Loucy (cell line): ENCODE data around the gene PEBP1.

Experiments
- EZH2phosphoT487 ChIP-seq: fragments of 200-600 bp; IDR thresholded peaks from 2 replicates; pipeline ENCODE4 v1.6.1; 2018; ENCODE audit warnings: antibody characterized with exemption, mild to moderate bottlenecking, moderate library complexity, borderline replicate concordance
- TF ChIP-seq, protein P1 (sequence below): fragments of 200-600 bp; sonication (generic); conservative IDR thresholded peaks from 2 replicates; pipeline ENCODE4 v1.5.1; 2014; ENCODE audit warnings: mild to moderate bottlenecking, antibody characterized with exemption, low read length

DNA sequence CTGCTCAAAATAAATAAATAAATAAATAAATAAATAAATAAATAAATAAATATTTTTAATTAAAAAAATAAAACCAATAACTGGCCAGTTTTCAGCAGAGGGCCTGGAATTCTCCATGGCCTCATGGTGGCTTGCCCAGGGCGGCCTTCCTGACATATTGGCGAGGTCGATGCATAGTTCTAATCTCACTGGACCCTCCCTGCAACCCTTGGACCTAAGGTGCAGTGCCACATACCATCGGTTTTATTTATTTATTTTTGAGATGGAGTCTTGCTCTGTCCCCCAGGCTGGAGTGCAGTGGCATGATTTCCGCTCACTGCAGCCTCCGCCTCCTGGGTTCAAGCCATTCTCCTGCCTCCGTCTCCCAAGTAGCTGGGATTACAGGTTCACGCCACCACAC lies 28.2 kb upstream of the PEBP1 start:
- TF ChIP-seq, protein P1, sequence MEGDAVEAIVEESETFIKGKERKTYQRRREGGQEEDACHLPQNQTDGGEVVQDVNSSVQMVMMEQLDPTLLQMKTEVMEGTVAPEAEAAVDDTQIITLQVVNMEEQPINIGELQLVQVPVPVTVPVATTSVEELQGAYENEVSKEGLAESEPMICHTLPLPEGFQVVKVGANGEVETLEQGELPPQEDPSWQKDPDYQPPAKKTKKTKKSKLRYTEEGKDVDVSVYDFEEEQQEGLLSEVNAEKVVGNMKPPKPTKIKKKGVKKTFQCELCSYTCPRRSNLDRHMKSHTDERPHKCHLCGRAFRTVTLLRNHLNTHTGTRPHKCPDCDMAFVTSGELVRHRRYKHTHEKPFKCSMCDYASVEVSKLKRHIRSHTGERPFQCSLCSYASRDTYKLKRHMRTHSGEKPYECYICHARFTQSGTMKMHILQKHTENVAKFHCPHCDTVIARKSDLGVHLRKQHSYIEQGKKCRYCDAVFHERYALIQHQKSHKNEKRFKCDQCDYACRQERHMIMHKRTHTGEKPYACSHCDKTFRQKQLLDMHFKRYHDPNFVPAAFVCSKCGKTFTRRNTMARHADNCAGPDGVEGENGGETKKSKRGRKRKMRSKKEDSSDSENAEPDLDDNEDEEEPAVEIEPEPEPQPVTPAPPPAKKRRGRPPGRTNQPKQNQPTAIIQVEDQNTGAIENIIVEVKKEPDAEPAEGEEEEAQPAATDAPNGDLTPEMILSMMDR: no peak
- no peak for TF ChIP-seq EZH2phosphoT487
